CD14-positive monocyte (primary cell): ENCODE results near the gene ATP6AP2. TPM values are rescaled to one million over a fixed set of nuclear protein-coding genes. Genes with fewer than 3 reads are reported as not detected.

ENCODE experiments used
- DNase-seq, 3 donors: peaks; one replicate each; pipeline ENCODE4 v3.0.0-alpha.2; 2011 to 2022
- H2AFZ ChIP-seq: 2 replicates; pipeline ENCODE4 v1.6.0; 2012; ENCODE audit warnings: mild to moderate bottlenecking, low read depth, low read length, inconsistent platforms; ENCODE audit not compliant: insufficient read depth, poor library complexity, severe bottlenecking
- H3K27ac ChIP-seq, 2 donors: 1 replicate in 1 of 2; 2 replicates in 1 of 2; pipeline ENCODE4 v1.5.1; 2012 to 2013; ENCODE audit warnings: low read length in 2 of 2, control low read depth in 1 of 2, inconsistent platforms in 1 of 2, low read depth in 1 of 2, mild to moderate bottlenecking in 1 of 2
- H3K27me3 ChIP-seq, 2 donors: one replicate each; pipeline versions ENCODE4 v1.6.0 to v1.6.1; 2011 to 2013; ENCODE audit warnings: low read length in 2 of 2; ENCODE audit not compliant: control insufficient read depth in 2 of 2, insufficient read depth in 2 of 2
- H3K36me3 ChIP-seq, 2 donors: replicated peaks in 1 of 2; 1 replicate in 1 of 2; 2 replicates in 1 of 2; pipeline versions ENCODE4 v1.5.1 to v1.6.1; 2012 to 2013; ENCODE audit warnings: low read length in 2 of 2, control low read depth in 1 of 2, inconsistent platforms in 1 of 2, mild to moderate bottlenecking in 1 of 2; ENCODE audit not compliant: insufficient read depth in 2 of 2, control insufficient read depth in 1 of 2
- H3K4me1 ChIP-seq, 2 donors: 1 replicate in 1 of 2; 2 replicates in 1 of 2; pipeline versions ENCODE4 v1.5.1 to v1.6.1; 2012 to 2013; ENCODE audit warnings: low read length in 2 of 2, control low read depth in 1 of 2, inconsistent platforms in 1 of 2, mild to moderate bottlenecking in 1 of 2, moderate library complexity in 1 of 2; ENCODE audit not compliant: insufficient read depth in 2 of 2, control insufficient read depth in 1 of 2
- H3K4me2 ChIP-seq: replicated peaks from 2 replicates; pipeline ENCODE3; 2012; ENCODE audit warnings: low read length, moderate library complexity, mild to moderate bottlenecking; ENCODE audit not compliant: poor library complexity, severe bottlenecking; ENCODE audit errors: extremely low read depth
- H3K4me3 ChIP-seq, 3 experiments: fragments of 200-600 bp in 1 of 3; sonication (generic) in 1 of 3; replicated peaks in 1 of 3; 1 replicate in 2 of 3; 2 replicates in 1 of 3; pipeline ENCODE4 v1.5.1; 2011 to 2013; ENCODE audit warnings: low read length in 3 of 3, mild to moderate bottlenecking in 3 of 3, control low read depth in 2 of 3, low read depth in 2 of 3, inconsistent platforms in 1 of 3, moderate library complexity in 1 of 3
- H3K79me2 ChIP-seq: 2 replicates; pipeline ENCODE4 v1.6.0; 2012; ENCODE audit warnings: mild to moderate bottlenecking, control low read depth, inconsistent platforms, low read length, moderate library complexity; ENCODE audit not compliant: insufficient read depth
- H3K9ac ChIP-seq: 2 replicates; pipeline ENCODE4 v1.6.0; 2017; ENCODE audit warnings: low read length, mild to moderate bottlenecking; ENCODE audit not compliant: insufficient read depth, poor library complexity, severe bottlenecking
- H3K9me3 ChIP-seq, 2 donors: replicated peaks in 1 of 2; 1 replicate in 1 of 2; 2 replicates in 1 of 2; pipeline versions ENCODE4 v1.5.1 to v1.6.1; 2012 to 2013; ENCODE audit warnings: low read length in 2 of 2, control low read depth in 1 of 2; ENCODE audit not compliant: control insufficient read depth in 1 of 2, insufficient read depth in 1 of 2
- H4K20me1 ChIP-seq: 2 replicates; pipeline ENCODE4 v1.6.0; 2012; ENCODE audit warnings: mild to moderate bottlenecking, low read length, control low read depth, moderate library complexity; ENCODE audit not compliant: insufficient read depth
- H3K27ac Mint-ChIP-seq, 7 donors: one replicate each; pipeline ENCODE4 v1.8.0; 2020; ENCODE audit warnings: mild to moderate bottlenecking in 7 of 7, mixed read lengths in 7 of 7, moderate library complexity in 6 of 7, inconsistent platforms in 2 of 7
- H3K27me3 Mint-ChIP-seq, 3 donors: one replicate each; pipeline ENCODE4 v1.8.0; 2021 to 2022; ENCODE audit warnings: low read depth in 3 of 3, mild to moderate bottlenecking in 3 of 3, mixed read lengths in 3 of 3, moderate library complexity in 3 of 3, inconsistent platforms in 1 of 3
- H3K36me3 Mint-ChIP-seq, 2 donors: one replicate each; pipeline ENCODE4 v1.8.0; 2020; ENCODE audit warnings: mixed read lengths in 2 of 2, inconsistent platforms in 1 of 2, mild to moderate bottlenecking in 1 of 2
- H3K4me1 Mint-ChIP-seq: one replicate; pipeline ENCODE4 v1.8.0; 2020; ENCODE audit warnings: mild to moderate bottlenecking, mixed read lengths
- H3K4me3 Mint-ChIP-seq, 2 donors: one replicate each; pipeline ENCODE4 v1.8.0; 2020; ENCODE audit warnings: mild to moderate bottlenecking in 2 of 2, mixed read lengths in 2 of 2, moderate library complexity in 1 of 2
- H3K9me3 Mint-ChIP-seq, 7 donors: one replicate each; pipeline ENCODE4 v1.8.0; 2020 to 2022; ENCODE audit warnings: mixed read lengths in 7 of 7, mild to moderate bottlenecking in 6 of 7, moderate library complexity in 6 of 7, inconsistent platforms in 2 of 7
- CTCF ChIP-seq: fragments of 200-600 bp; IDR thresholded peaks from one replicate; pipeline ENCODE4 v1.8.0; 2022; ENCODE audit warnings: antibody characterized with exemption, mild to moderate bottlenecking
- WGBS: methylation state at CpG from one replicate; pipeline ENCODE4 v1.1.5; 2013; ENCODE audit warnings: missing lambda C conversion rate; ENCODE audit not compliant: insufficient coverage; 5-methylcytosine and 5-hydroxymethylcytosine counted together
- intact Hi-C, 2 donors: fragments of 100-400 bp; cut with micrococcal nuclease; formaldehyde crosslinking; loops; one replicate each; pipeline versions ENCODE4 v1.15.0 to v1.15.1; 2023
- polyA plus RNA-seq, 3 donors: library from polyadenylated mRNA; depleted of rRNA in 1 of 3; unstranded in 2 of 3; stranded (reverse) in 1 of 3; fragments of 300-500 nt in 2 of 3; fragments of >200 nt in 1 of 3; fragmentation: Illumina TruSeq in 2 of 3; gene quantifications; 1 replicate in 2 of 3; 2 replicates in 1 of 3; pipeline ENCODE4 v1.2.3, GENCODE V29; 2012 to 2021

The ATP6AP2 gene
- polyA plus RNA-seq, 3 donors: 332 to 497 (median 430) TPM

GRCh38 chrX:40632199-40632598 is 51.4 kb downstream of the ATP6AP2 start:
- peaks cover 98% of the 10 kb centered on the region for H4K20me1 ChIP-seq
- peaks cover 71 to 95% of the 10 kb centered on the region in 2 donors for H3K36me3 Mint-ChIP-seq
- WGBS: 71% methylated on average over 3 of the region's 4 CpGs
- no peak overlapping the region for H3K9ac ChIP-seq
- H3K27me3 ChIP-seq: peaks cover 0 to 8% of the 10 kb centered on the region in 2 donors
- peaks cover 0 to 10% (median 0%) of the 10 kb centered on the region in 7 donors for H3K9me3 Mint-ChIP-seq
- peaks cover 34% of the 10 kb centered on the region for H3K4me1 Mint-ChIP-seq
- peaks cover 15% of the 10 kb centered on the region for H3K79me2 ChIP-seq
- peak overlapping the region in 1 of 2 donors; percentile 10 for H3K27ac ChIP-seq
- no peak for DNase-seq
- H3K4me1 ChIP-seq: peaks cover 19 to 25% of the 10 kb centered on the region in 2 donors
- TF ChIP-seq CTCF: no peak
- no peak overlapping the region for H2AFZ ChIP-seq
- no peak overlapping the region for H3K4me2 ChIP-seq
- H3K27me3 Mint-ChIP-seq: peaks cover 0 to 31% (median 2%) of the 10 kb centered on the region in 3 donors
- H3K36me3 ChIP-seq: peaks cover 83 to 98% of the 10 kb centered on the region in 2 donors
- intact Hi-C loops: no loop called here
- no peak overlapping the region for H3K4me3 Mint-ChIP-seq
- H3K9me3 ChIP-seq: no peaks in the 10 kb centered on the region
- peak overlapping the region in 6 of 7 donors; percentile 0 to 76 (median 58) for H3K27ac Mint-ChIP-seq
- no peak overlapping the region for H3K4me3 ChIP-seq

- no peaks in the 10 kb centered on the region for H3K9me3 ChIP-seq
- Mint-ChIP-seq H3K36me3 (peaks cover 72 to 90% of the 10 kb centered on the region in 2 donors), H3K27me3 (peaks cover 0 to 57% (median 1%) of the 10 kb centered on the region in 3 donors), H3K27ac (peak overlapping the region in 2 of 7 donors; percentile 30 to 42), H3K4me3 (no peak overlapping the region), H3K4me1 (peaks cover 39% of the 10 kb centered on the region), H3K9me3 (peaks cover 0 to 12% (median 0%) of the 10 kb centered on the region in 7 donors)
- peak overlapping the region in 1 of 2 donors; percentile 4 for H3K27ac ChIP-seq
- peaks cover 0 to 28% of the 10 kb centered on the region in 2 donors for H3K27me3 ChIP-seq
- intact Hi-C loops: no loop called here
- peaks cover 66 to 91% of the 10 kb centered on the region in 2 donors for H3K36me3 ChIP-seq
- peaks cover 70% of the 10 kb centered on the region for H3K79me2 ChIP-seq
- no peak overlapping the region for H2AFZ ChIP-seq
- no peak overlapping the region for H3K4me3 ChIP-seq
- no CpG with 5 or more reads among the region's 3 CpGs for whole genome bisulfite sequencing
- peaks cover 31 to 33% of the 10 kb centered on the region in 2 donors for H3K4me1 ChIP-seq
- H4K20me1 ChIP-seq: peaks cover 100% of the 10 kb centered on the region
- no peak overlapping the region for H3K4me2 ChIP-seq
- no peak for TF ChIP-seq CTCF
- no peak overlapping the region for H3K9ac ChIP-seq
- DNase-seq: no peak
Measured at GRCh38 chrX:40637687-40638086, 56.9 kb downstream of the ATP6AP2 start.
